WTC11 (cell line): ENCODE measurements around the gene NPAS2. TPM values are rescaled to one million over a fixed set of nuclear protein-coding genes. Genes with fewer than 3 reads are reported as not detected.

Experiments used
- ATAC-seq: fragments of 200-7000 bp; cut with Tn5 transposase; 2 replicates; pipeline ENCODE4 v1.10.0; 2021; ENCODE audit warnings: mild to moderate bottlenecking, moderate library complexity
- CTCF ChIA-PET: fragments of 300-600 bp; sonication (Branson Sonifier 250); formaldehyde crosslinking; loops from one replicate; lab custom pipeline; 2021; ENCODE audit warnings: antibody characterized with exemption; lab: Charles Lee
- POLR2A ChIA-PET: fragments of 350-600 bp; sonication (Branson Sonifier 250); formaldehyde crosslinking; loops from one replicate; lab custom pipeline; 2021; ENCODE audit warnings: antibody characterized with exemption; lab: Charles Lee
- DNase-seq: peaks from one replicate; pipeline ENCODE4 v3.0.0; 2021; ENCODE audit warnings: low spot score
- H3K27ac Mint-ChIP-seq: 2 replicates; pipeline ENCODE4 v1.8.0; 2021; ENCODE audit warnings: mixed read lengths
- H3K27me3 Mint-ChIP-seq: 2 replicates; pipeline ENCODE4 v1.8.0; 2021; ENCODE audit warnings: low read depth, mild to moderate bottlenecking, moderate library complexity, mixed read lengths
- H3K36me3 Mint-ChIP-seq: 2 replicates; pipeline ENCODE4 v1.8.0; 2021; ENCODE audit warnings: mixed read lengths
- H3K4me1 Mint-ChIP-seq: 2 replicates; pipeline ENCODE4 v1.8.0; 2022; ENCODE audit warnings: mixed read lengths
- H3K4me3 Mint-ChIP-seq: 2 replicates; pipeline ENCODE4 v1.8.0; 2021; ENCODE audit warnings: mild to moderate bottlenecking, moderate library complexity, mixed read lengths
- H3K9me3 Mint-ChIP-seq: 2 replicates; pipeline ENCODE4 v1.8.0; 2021; ENCODE audit warnings: mixed read lengths
- ETV6 ChIP-seq: sonication (generic); formaldehyde crosslinking; IDR thresholded peaks from 2 replicates; pipeline ENCODE4 v1.8.1; 2022; ENCODE audit warnings: mild to moderate bottlenecking, missing genetic modification reagents
- FOXJ3 ChIP-seq: sonication (generic); formaldehyde crosslinking; IDR thresholded peaks from 2 replicates; pipeline ENCODE4 v1.9.0; 2021; ENCODE audit warnings: missing genetic modification reagents, mild to moderate bottlenecking, borderline replicate concordance
- GABPB1 ChIP-seq: sonication (generic); formaldehyde crosslinking; IDR thresholded peaks from 2 replicates; pipeline ENCODE4 v1.8.1; 2023; ENCODE audit warnings: mild to moderate bottlenecking, missing genetic modification reagents
- IRF2 ChIP-seq: sonication (generic); formaldehyde crosslinking; IDR thresholded peaks from 2 replicates; pipeline ENCODE4 v1.8.0; 2022; ENCODE audit warnings: low read depth, missing genetic modification reagents, borderline replicate concordance
- MLX ChIP-seq: sonication (generic); formaldehyde crosslinking; IDR thresholded peaks from 2 replicates; pipeline ENCODE4 v1.8.1; 2023; ENCODE audit warnings: mild to moderate bottlenecking, missing genetic modification reagents, moderate library complexity
- MYBL2 ChIP-seq: sonication (generic); formaldehyde crosslinking; IDR thresholded peaks from 2 replicates; pipeline ENCODE4 v1.8.1; 2023; ENCODE audit warnings: mild to moderate bottlenecking, moderate library complexity, missing genetic modification reagents
- OVOL2 ChIP-seq: fragments of 250-450 bp; sonication (Bioruptor Pico); IDR thresholded peaks from 2 replicates; pipeline ENCODE4 v1.9.0; 2021; ENCODE audit warnings: mild to moderate bottlenecking, borderline replicate concordance
- PRDM15 ChIP-seq: sonication (generic); formaldehyde crosslinking; IDR thresholded peaks from 2 replicates; pipeline ENCODE4 v1.8.0; 2022; ENCODE audit warnings: missing genetic modification reagents
- RELA ChIP-seq: sonication (generic); formaldehyde crosslinking; IDR thresholded peaks from 2 replicates; pipeline ENCODE4 v1.8.1; 2022; ENCODE audit warnings: missing genetic modification reagents, mild to moderate bottlenecking, borderline replicate concordance
- SP1 ChIP-seq: sonication (generic); formaldehyde crosslinking; conservative IDR thresholded peaks from 2 replicates; pipeline ENCODE4 v1.8.1; 2022; ENCODE audit warnings: missing genetic modification reagents
- TCF7 ChIP-seq: sonication (generic); formaldehyde crosslinking; IDR thresholded peaks from 2 replicates; pipeline ENCODE4 v1.8.0; 2022; ENCODE audit warnings: mild to moderate bottlenecking, low read depth, missing genetic modification reagents, moderate library complexity
- TP53 ChIP-seq: sonication (generic); formaldehyde crosslinking; IDR thresholded peaks from 2 replicates; pipeline ENCODE4 v1.8.1; 2023; ENCODE audit warnings: mild to moderate bottlenecking, missing genetic modification reagents
- ZNF532 ChIP-seq: fragments of 250-450 bp; sonication (Bioruptor Pico); IDR thresholded peaks from 2 replicates; pipeline ENCODE4 v1.9.0; 2021; ENCODE audit warnings: mild to moderate bottlenecking, borderline replicate concordance
- total RNA-seq: library from RNA; stranded (reverse); gene quantifications from 3 replicates; pipeline ENCODE4 v1.2.3, GENCODE V29; 2021
- TF ChIP-seq, protein P1 (sequence below): sonication (generic); formaldehyde crosslinking; IDR thresholded peaks from 2 replicates; pipeline ENCODE4 v1.8.1; 2023; ENCODE audit warnings: mild to moderate bottlenecking, missing genetic modification reagents, moderate library complexity
- TF ChIP-seq, protein P2 (sequence below): sonication (generic); formaldehyde crosslinking; IDR thresholded peaks from 2 replicates; pipeline ENCODE4 v1.8.0; 2023; ENCODE audit warnings: mild to moderate bottlenecking, missing genetic modification reagents
- TF ChIP-seq, protein P3 (sequence below): sonication (generic); formaldehyde crosslinking; IDR thresholded peaks from 2 replicates; pipeline ENCODE4 v1.8.1; 2023; ENCODE audit warnings: mild to moderate bottlenecking, missing genetic modification reagents
- TF ChIP-seq, protein P4 (sequence below): sonication (generic); formaldehyde crosslinking; IDR thresholded peaks from 2 replicates; pipeline ENCODE4 v1.8.1; 2022; ENCODE audit warnings: missing genetic modification reagents, borderline replicate concordance

NPAS2 gene
- total RNA-seq, 1 experiment from 2014 or later, result 2.6 TPM

- Mint-ChIP-seq H3K36me3 (no peaks in the 10 kb centered on the region), H3K4me1 (peaks cover 12% of the 10 kb centered on the region), H3K9me3 (no peaks in the 10 kb centered on the region), H3K27ac (no peak overlapping the region), H3K4me3 (no peak overlapping the region)
- DNase-seq (no peak), ATAC-seq (no peak)
- ChIA-PET POLR2A (no interaction called here), CTCF (no interaction called here)
- no peak for TF ChIP-seq OVOL2 (CRISPR knock-in tag)
- no peak for TF ChIP-seq FOXJ3 (CRISPR knock-in tag)
- TF ChIP-seq, all 79 proteins: peak for 0
- peaks cover 2% of the 10 kb centered on the region; the same call in 1 of the 2 replicates for H3K27me3 Mint-ChIP-seq
Observed at GRCh38 chr2:100995309-100996075, 175.6 kb downstream of the NPAS2 start.

- no peak overlapping the region for H3K27ac Mint-ChIP-seq
- no peaks in the 10 kb centered on the region for H3K9me3 Mint-ChIP-seq
- H3K36me3 Mint-ChIP-seq, result peaks cover 3% of the 10 kb centered on the region
- H3K4me1 Mint-ChIP-seq, result peaks cover 10% of the 10 kb centered on the region
- peaks cover 12% of the 10 kb centered on the region for H3K27me3 Mint-ChIP-seq
- POLR2A ChIA-PET, result no interaction called here
- CTCF ChIA-PET, result no interaction called here
- DNase-seq, result no peak
- H3K4me3 Mint-ChIP-seq, result no peak overlapping the region
- ATAC-seq, result no peak
- no peak for TF ChIP-seq PRDM15 (CRISPR knock-in tag)
- TF ChIP-seq RELA, result no peak
- no peak for TF ChIP-seq MLX (CRISPR knock-in tag)
- TF ChIP-seq ZNF532 (CRISPR knock-in tag), result no peak
- TF ChIP-seq GABPB1 (CRISPR knock-in tag), result no peak
- no peak for TF ChIP-seq IRF2 (CRISPR knock-in tag)
- no peak for TF ChIP-seq SP1
- TF ChIP-seq, protein P1, sequence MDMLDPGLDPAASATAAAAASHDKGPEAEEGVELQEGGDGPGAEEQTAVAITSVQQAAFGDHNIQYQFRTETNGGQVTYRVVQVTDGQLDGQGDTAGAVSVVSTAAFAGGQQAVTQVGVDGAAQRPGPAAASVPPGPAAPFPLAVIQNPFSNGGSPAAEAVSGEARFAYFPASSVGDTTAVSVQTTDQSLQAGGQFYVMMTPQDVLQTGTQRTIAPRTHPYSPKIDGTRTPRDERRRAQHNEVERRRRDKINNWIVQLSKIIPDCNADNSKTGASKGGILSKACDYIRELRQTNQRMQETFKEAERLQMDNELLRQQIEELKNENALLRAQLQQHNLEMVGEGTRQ, result no peak
- TF ChIP-seq TCF7 (CRISPR knock-in tag), result no peak
- TF ChIP-seq, protein P2, sequence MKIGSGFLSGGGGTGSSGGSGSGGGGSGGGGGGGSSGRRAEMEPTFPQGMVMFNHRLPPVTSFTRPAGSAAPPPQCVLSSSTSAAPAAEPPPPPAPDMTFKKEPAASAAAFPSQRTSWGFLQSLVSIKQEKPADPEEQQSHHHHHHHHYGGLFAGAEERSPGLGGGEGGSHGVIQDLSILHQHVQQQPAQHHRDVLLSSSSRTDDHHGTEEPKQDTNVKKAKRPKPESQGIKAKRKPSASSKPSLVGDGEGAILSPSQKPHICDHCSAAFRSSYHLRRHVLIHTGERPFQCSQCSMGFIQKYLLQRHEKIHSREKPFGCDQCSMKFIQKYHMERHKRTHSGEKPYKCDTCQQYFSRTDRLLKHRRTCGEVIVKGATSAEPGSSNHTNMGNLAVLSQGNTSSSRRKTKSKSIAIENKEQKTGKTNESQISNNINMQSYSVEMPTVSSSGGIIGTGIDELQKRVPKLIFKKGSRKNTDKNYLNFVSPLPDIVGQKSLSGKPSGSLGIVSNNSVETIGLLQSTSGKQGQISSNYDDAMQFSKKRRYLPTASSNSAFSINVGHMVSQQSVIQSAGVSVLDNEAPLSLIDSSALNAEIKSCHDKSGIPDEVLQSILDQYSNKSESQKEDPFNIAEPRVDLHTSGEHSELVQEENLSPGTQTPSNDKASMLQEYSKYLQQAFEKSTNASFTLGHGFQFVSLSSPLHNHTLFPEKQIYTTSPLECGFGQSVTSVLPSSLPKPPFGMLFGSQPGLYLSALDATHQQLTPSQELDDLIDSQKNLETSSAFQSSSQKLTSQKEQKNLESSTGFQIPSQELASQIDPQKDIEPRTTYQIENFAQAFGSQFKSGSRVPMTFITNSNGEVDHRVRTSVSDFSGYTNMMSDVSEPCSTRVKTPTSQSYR, result no peak
- TF ChIP-seq, protein P3, sequence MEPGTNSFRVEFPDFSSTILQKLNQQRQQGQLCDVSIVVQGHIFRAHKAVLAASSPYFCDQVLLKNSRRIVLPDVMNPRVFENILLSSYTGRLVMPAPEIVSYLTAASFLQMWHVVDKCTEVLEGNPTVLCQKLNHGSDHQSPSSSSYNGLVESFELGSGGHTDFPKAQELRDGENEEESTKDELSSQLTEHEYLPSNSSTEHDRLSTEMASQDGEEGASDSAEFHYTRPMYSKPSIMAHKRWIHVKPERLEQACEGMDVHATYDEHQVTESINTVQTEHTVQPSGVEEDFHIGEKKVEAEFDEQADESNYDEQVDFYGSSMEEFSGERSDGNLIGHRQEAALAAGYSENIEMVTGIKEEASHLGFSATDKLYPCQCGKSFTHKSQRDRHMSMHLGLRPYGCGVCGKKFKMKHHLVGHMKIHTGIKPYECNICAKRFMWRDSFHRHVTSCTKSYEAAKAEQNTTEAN (CRISPR knock-in tag), result no peak
- no peak for TF ChIP-seq TP53 (CRISPR knock-in tag)
- TF ChIP-seq MYBL2 (CRISPR knock-in tag), result no peak
- TF ChIP-seq ETV6 (CRISPR knock-in tag), result no peak
- TF ChIP-seq, protein P4, sequence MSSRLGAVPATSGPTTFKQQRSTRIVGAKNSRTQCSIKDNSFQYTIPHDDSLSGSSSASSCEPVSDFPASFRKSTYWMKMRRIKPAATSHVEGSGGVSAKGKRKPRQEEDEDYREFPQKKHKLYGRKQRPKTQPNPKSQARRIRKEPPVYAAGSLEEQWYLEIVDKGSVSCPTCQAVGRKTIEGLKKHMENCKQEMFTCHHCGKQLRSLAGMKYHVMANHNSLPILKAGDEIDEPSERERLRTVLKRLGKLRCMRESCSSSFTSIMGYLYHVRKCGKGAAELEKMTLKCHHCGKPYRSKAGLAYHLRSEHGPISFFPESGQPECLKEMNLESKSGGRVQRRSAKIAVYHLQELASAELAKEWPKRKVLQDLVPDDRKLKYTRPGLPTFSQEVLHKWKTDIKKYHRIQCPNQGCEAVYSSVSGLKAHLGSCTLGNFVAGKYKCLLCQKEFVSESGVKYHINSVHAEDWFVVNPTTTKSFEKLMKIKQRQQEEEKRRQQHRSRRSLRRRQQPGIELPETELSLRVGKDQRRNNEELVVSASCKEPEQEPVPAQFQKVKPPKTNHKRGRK (CRISPR knock-in tag), result no peak
Observed at GRCh38 chr2:100997509-100998234, 177.7 kb downstream of the NPAS2 start.
